Measurements from ENCODE around the gene RCAN1. TPM values are rescaled to one million over a fixed set of nuclear protein-coding genes. Genes with fewer than 3 reads are reported as not detected.

RCAN1 gene
- total and polyA plus RNA-seq, 2 of the 8 experiments (the other 6 are each of a cell fraction or from before 2014, with no cell fraction given): 1.7 to 6.4 TPM

GRCh38 chr21:34617753-34618339 is 2.9 kb upstream of the RCAN1 start (continued):
- no peak for TF ChIP-seq JUND (IDR thresholded peaks at IDR 0.05; ENCODE audit: low read length)
